OCI-LY3 (cell line): ENCODE data around the gene ADGRB3.

ENCODE experiments used
- H2AFZ ChIP-seq: fragments of 200-600, 300-600 bp; shearing (Covaris generic); 2 replicates; pipeline ENCODE4 v1.6.0; 2014; ENCODE audit warnings: antibody characterized with exemption, low read depth, low read length
- H3K27ac ChIP-seq: fragments of 200-600, 300-600 bp; sonication (generic); 2 replicates; pipeline ENCODE4 v1.5.1; 2014; ENCODE audit warnings: mild to moderate bottlenecking, low read length, moderate library complexity, mixed read lengths
- H3K27me3 ChIP-seq: fragments of 200-600, 300-600 bp; sonication (generic); 2 replicates; pipeline ENCODE4 v1.6.1; 2014; ENCODE audit warnings: low read depth, low read length, mixed read lengths
- H3K36me3 ChIP-seq: fragments of 200-600, 300-600 bp; sonication (generic); replicated peaks from 2 replicates; pipeline ENCODE3; 2014; ENCODE audit warnings: low read depth, low read length, mixed read lengths
- H3K4me1 ChIP-seq: fragments of 300-600, 200-600 bp; sonication (generic); 2 replicates; pipeline ENCODE4 v1.6.1; 2014; ENCODE audit warnings: low read length, mixed read lengths
- H3K4me2 ChIP-seq: fragments of 200-600, 300-600 bp; sonication (generic); 2 replicates; pipeline ENCODE4 v1.6.1; 2014; ENCODE audit warnings: low read length, mixed read lengths
- H3K4me3 ChIP-seq: fragments of 300-600, 200-600 bp; sonication (generic); 2 replicates; pipeline ENCODE4 v1.5.1; 2014; ENCODE audit warnings: antibody characterized with exemption, mild to moderate bottlenecking, low read length, moderate library complexity
- H3K79me2 ChIP-seq: fragments of 300-600, 200-600 bp; shearing (Covaris generic); 2 replicates; pipeline ENCODE4 v1.6.1; 2014; ENCODE audit warnings: mild to moderate bottlenecking, low read length, mixed read lengths
- H3K9ac ChIP-seq: fragments of 300-600, 200-600 bp; shearing (Covaris generic); 2 replicates; pipeline ENCODE4 v1.6.0; 2014; ENCODE audit warnings: mild to moderate bottlenecking, low read length, moderate library complexity
- H3K9me3 ChIP-seq: fragments of 200-600, 300-600 bp; shearing (Covaris generic); 2 replicates; pipeline ENCODE4 v1.6.1; 2014; ENCODE audit warnings: low read length, mixed read lengths; ENCODE audit not compliant: insufficient read depth
- H4K20me1 ChIP-seq: fragments of 200-600, 300-600 bp; sonication (generic); 2 replicates; pipeline ENCODE4 v1.6.1; 2016; ENCODE audit warnings: low read length, mixed read lengths; ENCODE audit not compliant: insufficient read depth
- CTCF ChIP-seq: fragments of 200-600, 300-600 bp; sonication (generic); IDR thresholded peaks from 2 replicates; pipeline ENCODE4 v1.5.1; 2014; ENCODE audit warnings: antibody characterized with exemption, low read length, low read depth
- EZH2phosphoT487 ChIP-seq: fragments of 200-600 bp; shearing (Covaris generic); IDR thresholded peaks from 2 replicates; pipeline ENCODE4 v1.6.1; 2018; ENCODE audit warnings: antibody characterized with exemption, mixed run types, low read depth

ADGRB3 gene

GRCh38 chr6:69232496-69232895 lies 597.4 kb downstream of the ADGRB3 start:
- TF ChIP-seq CTCF (no peak), EZH2phosphoT487 (no peak)
- Histone ChIP-seq H2AFZ (no peak overlapping the region), H3K4me2 (no peak overlapping the region), H3K9me3 (no peaks in the 10 kb centered on the region), H3K4me3 (no peak overlapping the region), H3K9ac (no peak overlapping the region), H3K4me1 (no peaks in the 10 kb centered on the region), H3K27me3 (no peaks in the 10 kb centered on the region), H3K36me3 (no peaks in the 10 kb centered on the region), H3K79me2 (no peaks in the 10 kb centered on the region), H3K27ac (no peak overlapping the region), H4K20me1 (no peaks in the 10 kb centered on the region)

GRCh38 chr6:69232911-69233448 lies 597.9 kb downstream of the ADGRB3 start:
- no peak for TF ChIP-seq EZH2phosphoT487
- no peak for TF ChIP-seq CTCF
- H4K20me1 ChIP-seq, result no peaks in the 10 kb centered on the region
- no peak overlapping the region for H3K9ac ChIP-seq
- no peaks in the 10 kb centered on the region for H3K27me3 ChIP-seq
- 0 out of 2 replicates have a peak overlapping the region, but pooled peaks have one; percentile 14 for H3K4me2 ChIP-seq
- no peaks in the 10 kb centered on the region for H3K79me2 ChIP-seq
- H3K9me3 ChIP-seq, result no peaks in the 10 kb centered on the region
- H3K4me1 ChIP-seq, result no peaks in the 10 kb centered on the region
- H3K36me3 ChIP-seq, result no peaks in the 10 kb centered on the region
- H3K27ac ChIP-seq, result no peak overlapping the region
- H3K4me3 ChIP-seq, result no peak overlapping the region
- H2AFZ ChIP-seq, result no peak overlapping the region

GRCh38 chr6:69238067-69238466 lies 603.0 kb downstream of the ADGRB3 start:
- Histone ChIP-seq H3K9ac (no peak overlapping the region), H3K4me1 (no peaks in the 10 kb centered on the region), H3K79me2 (no peaks in the 10 kb centered on the region), H3K4me3 (no peak overlapping the region), H3K27ac (no peak overlapping the region), H3K4me2 (no peak overlapping the region), H4K20me1 (no peaks in the 10 kb centered on the region), H3K9me3 (no peaks in the 10 kb centered on the region), H3K36me3 (no peaks in the 10 kb centered on the region), H2AFZ (no peak overlapping the region), H3K27me3 (no peaks in the 10 kb centered on the region)
- TF ChIP-seq EZH2phosphoT487 (no peak), CTCF (no peak)

- Histone ChIP-seq H3K4me3 (no peak overlapping the region), H4K20me1 (no peaks in the 10 kb centered on the region), H3K9me3 (no peaks in the 10 kb centered on the region), H3K27me3 (no peaks in the 10 kb centered on the region), H3K4me2 (no peak overlapping the region), H3K9ac (no peak overlapping the region), H3K79me2 (no peaks in the 10 kb centered on the region), H3K36me3 (no peaks in the 10 kb centered on the region), H2AFZ (no peak overlapping the region), H3K4me1 (no peaks in the 10 kb centered on the region), H3K27ac (no peak overlapping the region)
- TF ChIP-seq CTCF, result no peak
- no peak for TF ChIP-seq EZH2phosphoT487
Observed at GRCh38 chr6:69246983-69247382, 611.9 kb downstream of the ADGRB3 start.
